GM08714 (cell line): ENCODE results near the gene BMI1.
A peak's percentile ranks its signal among the peaks of the same experiment; 100 is the strongest.
"Not testable (repeated sequence)": the region's sequence is repeated elsewhere in the genome, so short reads cannot be mapped to it uniquely, and the experiment has no call there.

Experiments used
- H3K4me3 ChIP-seq: fragments of 200-500 bp; sonication (Bioruptor generic); 2 replicates; pipeline ENCODE4 v1.5.1; 2014; ENCODE audit warnings: mild to moderate bottlenecking, low read length, inconsistent platforms
- ZNF274 ChIP-seq: IDR thresholded peaks from 2 replicates; pipeline ENCODE4 v1.6.1; 2012; ENCODE audit warnings: mild to moderate bottlenecking, low read depth, low read length

BMI1 gene

GRCh38 chr10:22320591-22321155 is at the start of gene BMI1:
Gene BMI1 (plus strand): TSS chr10:22321099. CDS start chr10:22326450, 5,351 bp downstream.
- peak within 1 kb of the TSS; percentile 89 for H3K4me3 ChIP-seq
- no peak for TF ChIP-seq ZNF274

GRCh38 chr10:22271786-22272185 is 49.1 kb upstream of the BMI1 start:
- TF ChIP-seq ZNF274 = no peak
- no peak overlapping the region for H3K4me3 ChIP-seq

DNA sequence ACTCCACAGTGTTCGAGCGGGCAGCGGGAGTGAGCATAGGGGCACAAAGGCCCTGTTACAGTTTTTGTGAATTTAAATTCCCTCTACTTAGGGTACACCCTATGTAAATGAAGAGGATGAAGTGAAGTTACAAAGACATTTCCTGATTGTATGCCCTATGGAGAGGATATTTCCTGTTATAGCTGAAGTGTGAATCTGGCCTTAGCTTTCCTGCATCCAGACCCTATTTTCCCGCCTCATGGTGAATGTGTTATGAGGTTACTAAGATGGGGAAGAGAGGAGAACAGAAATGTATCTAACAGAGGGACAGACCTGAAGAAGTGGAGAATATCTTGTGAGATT is 42.5 kb upstream of the BMI1 start:
- H3K4me3 ChIP-seq = no peak overlapping the region
- no peak for TF ChIP-seq ZNF274

GRCh38 chr10:22280078-22280477 is 40.8 kb upstream of the BMI1 start:
- H3K4me3 ChIP-seq = no peak overlapping the region
- TF ChIP-seq ZNF274 = no peak

GRCh38 chr10:22285130-22285529 is 35.8 kb upstream of the BMI1 start:
- no peak for TF ChIP-seq ZNF274

GRCh38 chr10:22293747-22294404 is 27.0 kb upstream of the BMI1 start:
- no peak overlapping the region for H3K4me3 ChIP-seq
- TF ChIP-seq ZNF274 = no peak

More at GRCh38 chr10:22285130-22285529, 35.8 kb upstream of the BMI1 start:
- no peak overlapping the region for H3K4me3 ChIP-seq

GRCh38 chr10:22294694-22295093 is 26.2 kb upstream of the BMI1 start:
- no peak for TF ChIP-seq ZNF274
- H3K4me3 ChIP-seq = no peak overlapping the region

- no peak for TF ChIP-seq ZNF274
- H3K4me3 ChIP-seq = no peak overlapping the region
Observed at GRCh38 chr10:22301193-22301592, 19.7 kb upstream of the BMI1 start.

- TF ChIP-seq ZNF274 = no peak
Observed at GRCh38 chr10:22303461-22303860, 17.4 kb upstream of the BMI1 start.

GRCh38 chr10:22305721-22306120 is 15.2 kb upstream of the BMI1 start:
- no peak for TF ChIP-seq ZNF274
- H3K4me3 ChIP-seq = no peak overlapping the region

More at GRCh38 chr10:22303461-22303860, 17.4 kb upstream of the BMI1 start:
- H3K4me3 ChIP-seq = no peak overlapping the region

DNA sequence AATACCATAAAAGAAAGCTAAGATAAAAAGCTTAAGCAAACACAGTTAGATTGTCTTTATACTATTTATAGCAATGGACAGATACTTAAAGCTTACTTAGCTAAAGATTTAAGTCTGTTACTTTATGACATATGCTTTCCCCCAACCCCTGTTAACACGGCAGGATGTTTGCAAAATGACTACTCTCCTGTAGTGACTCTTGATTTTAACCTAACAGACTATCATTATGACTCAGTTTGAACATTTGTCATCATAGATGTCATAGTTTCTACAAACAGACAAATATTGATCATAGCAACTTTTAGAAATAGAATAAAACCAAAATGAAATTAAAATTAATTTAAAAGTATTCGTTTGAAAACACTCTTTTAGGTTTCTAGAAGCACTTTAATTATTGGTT is 12.5 kb upstream of the BMI1 start:
- no peak overlapping the region for H3K4me3 ChIP-seq
- no peak for TF ChIP-seq ZNF274

GRCh38 chr10:22309180-22310000 is 11.5 kb upstream of the BMI1 start:
- no peak for TF ChIP-seq ZNF274
- no peak overlapping the region for H3K4me3 ChIP-seq

DNA sequence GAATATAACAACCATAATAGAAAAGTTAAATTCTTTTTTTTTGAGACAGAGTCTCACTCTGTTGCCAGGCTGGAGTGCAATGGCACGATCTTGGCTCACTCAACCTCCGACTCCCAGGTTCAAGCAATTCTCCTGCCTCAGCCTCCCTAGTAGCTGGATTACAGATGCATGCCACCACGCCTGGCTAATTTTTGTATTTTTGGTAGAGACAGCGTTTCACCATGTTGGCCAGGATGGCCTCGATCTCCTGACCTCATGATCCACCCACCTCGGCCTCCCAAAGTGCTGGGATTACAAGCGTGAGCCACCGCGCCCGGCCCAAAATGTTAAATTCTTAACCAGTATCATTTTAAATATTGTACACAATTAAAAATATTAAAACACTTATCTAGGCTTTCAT is 10.9 kb upstream of the BMI1 start:
- not testable (repeated sequence) for H3K4me3 ChIP-seq

GRCh38 chr10:22310928-22311327 is 10.0 kb upstream of the BMI1 start:
- no peak for TF ChIP-seq ZNF274

GRCh38 chr10:22314852-22315251 is 6.0 kb upstream of the BMI1 start:
- TF ChIP-seq ZNF274 = no peak
- H3K4me3 ChIP-seq = no peak overlapping the region; the same call in 1 of the 2 replicates

More at GRCh38 chr10:22310928-22311327, 10.0 kb upstream of the BMI1 start:
- no peak overlapping the region for H3K4me3 ChIP-seq
